NCI-H1105 treated with DMSO at 0.1 percent for 48 hours (cell line): ENCODE data around the gene LYSMD2.

ENCODE experiments used
- DNase-seq: peaks from one replicate; lab custom pipeline; 2025; lab: John Stamatoyannopoulos, UW

Gene LYSMD2

GRCh38 chr15:51751697-51752683 lies 14.5 kb upstream of the LYSMD2 start:
- DNase-seq: peak; percentile 25

DNA sequence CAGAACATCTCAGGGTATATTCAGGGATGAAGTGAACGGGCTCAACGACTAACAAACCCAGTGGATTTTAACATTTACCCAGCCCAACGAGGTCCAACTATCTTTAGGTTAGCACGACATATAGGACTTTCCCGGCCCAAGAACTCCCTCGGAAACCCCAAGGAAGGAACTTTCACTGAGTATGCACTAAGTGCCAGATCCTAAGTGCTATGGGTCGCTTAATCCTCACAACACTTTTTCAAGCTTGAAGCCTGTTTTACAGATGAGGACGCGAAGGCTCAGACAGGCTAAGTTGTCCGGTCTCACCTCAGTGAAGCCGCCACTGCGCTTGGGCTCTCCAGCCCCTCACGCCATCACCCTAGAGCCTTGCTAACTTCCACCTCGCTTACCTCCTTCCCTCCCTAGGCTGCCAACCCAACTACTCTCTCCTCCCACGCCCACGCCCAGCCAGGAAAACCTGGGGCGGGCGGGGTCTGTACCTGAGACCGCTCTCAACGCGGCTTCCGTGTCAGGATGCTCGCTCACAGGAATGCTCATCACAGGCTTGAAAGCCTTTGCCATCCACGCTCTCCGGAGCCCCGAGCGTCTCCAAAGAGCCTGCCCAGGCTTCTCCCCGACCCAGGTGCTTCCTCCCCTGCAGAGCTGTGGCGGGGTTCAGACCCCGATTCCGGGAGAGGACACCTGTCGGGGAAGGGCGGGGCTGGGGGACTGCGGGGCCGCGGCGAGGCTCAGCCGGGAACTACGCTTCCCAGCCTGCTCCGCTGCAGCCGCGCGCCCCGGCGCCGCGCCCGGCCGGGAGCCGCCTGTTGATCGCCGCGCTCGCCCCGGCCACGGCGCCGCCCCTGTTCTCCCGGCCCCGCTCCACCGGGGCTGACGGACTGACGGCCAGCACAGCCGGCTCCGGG lies 13.6 kb upstream of the LYSMD2 start, which contains the start of gene TMOD2:
Gene TMOD2, plus strand, starts transcription at position 806 of the 905 bp plus-strand sequence. CDS start 14,845 bp downstream, outside the sequence.
- DNase-seq: peak; percentile 56

DNA sequence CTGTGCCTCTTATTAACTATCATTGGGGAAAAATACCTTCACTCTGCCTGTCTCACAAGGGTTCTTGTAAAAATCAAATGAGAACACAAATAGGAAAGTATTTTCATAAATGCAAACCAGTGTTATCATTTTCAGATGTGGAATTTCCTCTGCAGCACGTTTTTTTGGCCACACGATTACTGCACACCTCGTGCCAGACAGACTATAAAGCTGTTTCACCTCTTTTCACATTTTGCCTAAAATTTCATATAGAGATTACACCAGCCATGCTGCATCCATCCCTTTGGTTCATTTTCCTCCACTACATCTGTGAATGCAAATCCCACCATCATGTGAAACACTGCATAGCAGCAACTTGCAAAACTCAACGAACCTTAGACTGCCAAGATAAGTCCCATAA lies 12.7 kb upstream of the LYSMD2 start:
- no peak for DNase-seq

DNA sequence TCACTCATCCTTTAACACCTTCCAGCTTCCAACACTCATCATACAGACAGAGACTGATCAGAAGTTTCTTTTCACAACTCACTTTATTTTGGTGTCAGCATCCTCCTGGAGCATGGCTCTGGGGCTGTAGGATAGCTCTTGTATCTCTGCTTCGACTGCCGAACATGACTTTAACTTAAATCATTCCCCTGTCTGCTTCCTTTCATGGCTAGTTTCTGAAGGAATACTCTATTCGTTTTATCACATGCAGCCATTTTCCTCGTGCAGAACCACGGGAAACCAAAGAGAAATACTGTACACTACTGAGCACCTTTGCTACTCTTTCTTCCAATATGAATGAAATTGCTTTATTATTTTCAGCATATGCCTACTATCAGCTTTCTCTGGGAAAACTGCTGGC lies 11.9 kb upstream of the LYSMD2 start:
- DNase-seq: no peak

GRCh38 chr15:51739061-51739712 lies 1.7 kb upstream of the LYSMD2 start:
- peak; percentile 11 for DNase-seq

DNA sequence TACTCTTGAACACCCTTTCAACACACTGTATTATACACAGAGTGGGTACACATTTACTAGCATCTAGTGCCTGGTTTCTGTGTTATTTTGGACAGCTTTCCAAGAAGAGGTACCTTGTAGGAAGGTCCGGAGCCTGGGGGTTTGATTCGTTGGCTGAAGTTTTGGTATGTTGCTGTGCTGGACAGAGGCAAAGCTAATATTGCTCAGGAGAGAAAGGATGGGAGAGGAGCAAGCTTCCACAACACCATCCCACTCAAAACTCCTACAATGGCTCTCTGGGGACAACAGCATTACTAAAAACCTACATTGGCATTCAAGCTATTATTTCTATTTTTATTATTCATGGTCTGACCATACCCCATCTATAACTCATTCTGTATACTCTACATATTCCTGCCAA lies 1.1 kb upstream of the LYSMD2 start:
- no peak for DNase-seq

DNA sequence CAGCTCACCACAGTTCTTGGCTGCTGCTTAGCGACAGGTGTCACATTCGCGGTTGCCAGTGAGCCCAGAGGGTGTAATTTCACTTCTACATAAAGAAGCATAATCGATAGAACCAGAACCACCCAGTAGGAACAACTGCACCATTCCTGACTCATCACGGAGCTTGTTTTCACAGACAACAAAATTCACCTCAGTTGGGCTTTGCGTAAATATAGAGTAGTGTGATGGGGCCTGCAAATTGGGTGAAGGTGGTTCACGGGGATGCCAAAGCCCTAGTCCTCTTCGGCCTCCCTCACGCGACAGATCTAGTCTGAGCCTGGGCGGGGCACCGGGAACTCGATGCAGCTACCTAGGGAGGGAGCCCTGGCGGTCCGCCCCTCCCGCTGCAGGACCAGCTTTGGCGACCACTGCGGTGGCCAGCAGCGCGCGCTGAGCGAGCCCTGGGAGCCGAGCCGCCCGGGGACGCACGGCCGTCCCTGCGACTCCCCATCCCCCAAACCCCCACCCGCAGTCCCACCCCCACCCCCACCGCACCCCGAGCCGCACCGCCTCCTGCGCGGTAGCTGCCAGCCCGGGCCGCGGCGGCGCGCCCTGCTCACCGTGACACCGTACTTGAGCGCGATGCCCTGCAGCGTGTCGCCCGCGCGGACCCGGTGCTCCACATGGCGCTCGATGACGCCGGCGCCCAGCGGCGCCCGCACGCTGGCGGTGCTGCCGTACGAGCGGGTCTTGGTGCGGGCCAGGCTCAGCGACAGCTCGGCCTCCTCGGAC lies 519 bp downstream of the LYSMD2 start:
- DNase-seq: peak; percentile 30

GRCh38 chr15:51736069-51736468 lies 1.4 kb downstream of the LYSMD2 start:
- DNase-seq: no peak

- DNase-seq: no peak
Observed at GRCh38 chr15:51735228-51736010, 2.0 kb downstream of the LYSMD2 start.

GRCh38 chr15:51732646-51733045 lies 4.8 kb downstream of the LYSMD2 start:
- no peak for DNase-seq

- no peak for DNase-seq
Observed at GRCh38 chr15:51731549-51732267, 5.7 kb downstream of the LYSMD2 start.

GRCh38 chr15:51727141-51727897 lies 10.1 kb downstream of the LYSMD2 start:
- no peak for DNase-seq

DNA sequence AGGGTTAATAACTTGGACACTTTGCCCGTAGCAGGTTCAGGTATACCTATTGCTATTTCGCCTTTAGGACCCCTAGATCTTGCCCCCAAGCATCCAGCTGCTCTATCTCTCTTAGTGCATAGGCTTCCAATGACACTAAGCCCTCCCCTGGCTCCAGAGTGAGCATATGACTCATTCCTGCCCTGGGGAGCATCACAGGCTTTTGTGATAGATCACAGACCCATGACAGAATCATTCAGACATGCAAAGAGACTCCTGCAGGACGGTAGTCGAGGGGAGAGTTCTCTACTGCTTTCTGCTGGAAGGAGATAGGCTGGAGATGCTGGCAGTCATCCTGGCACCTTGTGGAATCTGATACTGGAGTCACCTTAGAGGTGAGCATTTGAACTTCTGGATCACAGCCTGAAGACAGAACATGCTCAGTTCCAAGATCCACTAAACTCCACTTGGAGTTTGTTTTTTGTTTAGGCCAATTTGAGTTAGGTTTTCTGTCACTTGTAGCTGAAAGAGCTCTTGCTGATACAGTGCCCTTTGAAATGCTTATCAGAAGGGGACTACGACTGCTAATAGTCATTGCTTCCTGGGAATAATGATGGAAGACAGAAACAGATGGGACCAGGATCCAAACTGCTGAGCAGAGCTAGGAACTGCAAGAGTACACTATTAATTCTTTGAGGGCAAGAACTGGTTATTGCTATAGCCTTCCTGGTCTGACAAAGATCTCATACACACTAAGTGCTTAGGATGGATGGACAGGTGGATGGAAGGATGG lies 11.0 kb downstream of the LYSMD2 start:
- no peak for DNase-seq

- DNase-seq: no peak
Observed at GRCh38 chr15:51724673-51725072, 12.8 kb downstream of the LYSMD2 start.

- DNase-seq: no peak
Observed at GRCh38 chr15:51724199-51724598, 13.3 kb downstream of the LYSMD2 start.

GRCh38 chr15:51721199-51721960 lies 16.1 kb downstream of the LYSMD2 start:
- no peak for DNase-seq

GRCh38 chr15:51720201-51720995 lies 17.1 kb downstream of the LYSMD2 start:
- no peak for DNase-seq
